EL (cell line): ENCODE data around the gene ARHGAP32.
"Not testable (repeated sequence)": the region's sequence is repeated elsewhere in the genome, so short reads cannot be mapped to it uniquely, and the experiment has no call there.

Experiments
- DNase-seq: peaks from one replicate; pipeline ENCODE4 v3.0.0-alpha.2; 2016

The ARHGAP32 gene

DNA sequence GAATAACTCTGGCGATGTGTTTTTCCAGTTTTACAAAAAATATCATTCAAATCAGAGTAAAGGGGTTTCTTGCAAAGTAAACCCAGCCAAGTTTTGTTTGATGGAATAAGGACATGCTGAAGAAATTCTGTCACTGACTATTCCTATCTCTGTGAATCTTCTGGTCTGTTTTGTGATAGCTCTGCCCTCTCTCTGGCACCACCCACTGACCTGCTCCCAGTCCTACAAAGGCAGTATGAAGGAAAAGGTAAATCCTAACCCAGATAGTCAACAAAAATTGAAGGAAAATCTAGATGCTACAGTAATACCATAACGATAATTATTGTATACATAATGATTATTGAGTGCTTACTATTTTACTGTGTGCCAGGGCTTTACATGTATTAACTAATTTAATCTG lies 173.1 kb downstream of the ARHGAP32 start:
- DNase-seq: no peak

DNA sequence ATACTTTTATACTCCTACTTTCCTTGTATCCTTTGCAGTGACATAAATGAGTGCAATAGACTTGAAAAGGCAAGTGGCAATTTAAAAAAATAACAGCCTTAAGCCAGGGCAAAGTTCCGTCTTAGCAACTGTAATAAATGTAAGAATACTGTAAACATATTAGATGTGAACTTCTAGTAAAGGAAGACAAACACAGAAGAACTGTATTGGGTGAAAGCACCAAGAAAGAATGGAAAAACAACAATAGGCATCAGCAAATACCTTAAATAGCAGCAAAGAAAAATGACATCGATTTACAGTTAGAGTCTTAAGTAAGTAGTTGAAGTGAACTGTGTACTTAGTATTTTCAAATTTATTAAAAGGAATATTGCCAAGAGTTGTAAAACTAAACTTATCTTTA lies 174.0 kb downstream of the ARHGAP32 start:
- no peak for DNase-seq

DNA sequence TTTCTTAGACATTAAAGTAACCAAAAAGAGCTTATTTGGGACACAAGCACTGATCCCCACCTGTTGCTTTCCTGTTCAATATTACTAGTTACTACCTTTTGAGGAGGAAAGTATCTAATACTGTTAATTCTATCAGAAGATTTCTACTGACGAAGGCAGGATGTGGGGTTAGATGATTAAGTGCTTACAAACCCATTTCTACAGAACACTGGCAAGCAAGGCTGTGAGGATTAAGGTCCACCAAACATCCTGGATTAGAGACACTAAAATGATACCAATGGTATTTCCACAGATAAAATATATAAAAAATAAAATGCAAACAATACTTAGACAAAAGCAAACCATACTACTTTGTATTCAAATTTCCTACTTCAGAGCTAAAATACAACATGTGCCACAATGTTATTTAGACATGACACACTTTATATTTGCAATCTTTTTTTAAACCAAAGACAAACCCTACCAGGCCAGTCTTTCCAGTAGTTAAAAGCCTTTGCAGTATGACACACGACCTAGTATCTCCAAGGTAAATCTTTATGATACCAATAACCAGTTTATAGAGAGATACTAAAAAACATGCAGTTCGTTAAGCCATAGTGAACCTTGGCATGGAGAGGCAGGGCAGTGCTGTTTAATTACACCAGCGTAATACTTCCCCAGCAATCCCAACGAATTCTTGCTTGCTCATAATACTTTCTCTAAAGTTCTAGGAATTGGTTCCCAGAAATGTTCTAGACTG lies 178.2 kb downstream of the ARHGAP32 start:
- no peak for DNase-seq

GRCh38 chr11:129012880-129013279 lies 179.2 kb downstream of the ARHGAP32 start:
- DNase-seq: no peak

DNA sequence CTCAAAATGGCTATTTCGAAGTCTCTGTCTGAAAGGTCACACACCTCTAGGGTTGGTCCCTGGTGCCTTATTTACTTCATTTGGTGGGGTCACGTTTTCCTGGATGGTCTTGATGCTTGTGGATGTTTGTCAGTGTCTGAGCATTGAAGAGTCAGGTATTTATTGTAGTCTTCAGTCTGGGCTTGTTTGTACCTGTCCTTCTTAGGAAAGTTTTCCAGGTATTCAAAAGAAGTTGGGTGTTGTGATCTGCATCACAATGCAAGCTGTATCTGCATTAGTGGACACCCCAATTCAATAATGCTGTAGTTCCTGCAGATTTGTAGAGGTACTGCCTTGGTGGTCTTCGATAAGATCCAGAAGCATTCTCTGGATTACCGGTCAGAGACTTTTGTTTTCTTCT lies 186.0 kb downstream of the ARHGAP32 start:
- no peak for DNase-seq

DNA sequence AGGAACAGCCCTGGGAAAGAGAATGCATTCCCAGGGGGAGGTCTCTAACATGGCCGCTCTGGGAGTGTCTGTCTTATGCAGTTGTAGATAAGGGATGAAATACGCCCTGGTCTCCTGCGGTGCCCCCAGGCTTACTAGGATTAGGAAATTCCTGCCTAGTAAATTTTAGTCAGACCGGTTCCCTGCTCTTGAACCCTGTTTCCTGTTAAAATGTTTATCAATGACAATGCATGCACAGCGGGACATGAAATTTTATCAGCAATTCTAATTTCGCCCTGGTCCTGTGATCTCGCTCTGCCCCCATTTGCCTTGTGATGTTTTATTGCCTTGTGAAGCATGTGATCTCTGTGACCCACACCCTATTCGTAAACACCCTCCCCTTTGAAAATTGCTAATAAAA lies 193.0 kb downstream of the ARHGAP32 start:
- not testable (repeated sequence) for DNase-seq

- no peak for DNase-seq
Observed at GRCh38 chr11:128988242-128988970, 203.7 kb downstream of the ARHGAP32 start.

DNA sequence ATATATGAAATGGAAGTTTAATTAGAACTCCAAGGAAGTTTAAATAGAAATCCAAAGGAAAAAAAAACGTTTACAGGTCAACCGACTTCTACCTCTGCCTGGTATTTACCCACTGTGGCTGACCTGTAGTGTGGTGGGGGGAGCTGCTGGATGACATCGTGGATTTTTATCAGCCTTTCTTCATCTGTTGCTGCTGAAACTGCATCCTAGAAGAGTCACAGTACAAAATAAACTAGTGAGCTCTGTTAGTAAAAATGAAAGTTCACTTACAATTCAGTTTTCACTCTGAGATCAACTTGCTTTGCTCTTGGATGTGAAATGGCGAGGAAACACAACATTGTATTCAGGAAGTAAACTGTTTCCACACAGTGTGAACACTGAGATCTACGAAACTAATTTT lies 206.2 kb downstream of the ARHGAP32 start:
- DNase-seq: no peak

DNA sequence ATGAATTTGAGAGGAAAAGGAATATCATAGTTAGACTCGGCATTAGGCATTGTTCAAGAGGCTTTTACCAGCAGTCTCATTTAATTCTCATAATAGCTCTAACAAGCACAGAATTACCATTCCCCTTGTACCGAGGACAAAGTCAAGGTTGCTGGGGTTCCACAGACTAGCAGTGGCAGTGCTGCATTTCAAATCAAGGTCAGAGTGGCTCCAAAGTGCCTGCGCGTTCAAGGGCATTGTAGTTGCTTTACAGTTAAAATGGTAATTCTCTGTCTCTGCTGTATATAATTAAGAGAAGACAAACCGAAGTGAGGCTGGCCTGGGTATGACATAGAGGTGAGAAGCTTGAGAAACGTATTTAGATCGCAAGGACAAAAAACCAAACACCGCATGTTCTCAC lies 209.1 kb downstream of the ARHGAP32 start:
- DNase-seq: no peak

DNA sequence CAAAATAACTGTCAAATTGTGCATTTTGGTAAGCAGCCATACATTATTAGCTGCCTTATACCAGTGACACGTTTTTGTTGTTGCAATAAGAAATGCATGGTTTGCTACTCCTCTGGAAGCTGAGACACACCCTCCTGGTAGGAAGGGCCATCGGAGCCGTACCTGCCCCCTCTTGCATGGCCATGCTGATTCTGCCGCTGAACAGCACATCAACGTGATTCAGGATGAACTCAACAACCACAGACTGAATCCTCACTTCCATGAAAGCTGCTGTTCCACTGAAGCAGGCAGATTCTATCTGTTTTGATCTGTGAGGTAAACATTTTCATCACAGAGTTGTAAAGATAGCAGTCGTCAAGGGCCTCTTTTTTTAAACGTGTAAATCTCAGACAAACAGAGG lies 210.9 kb downstream of the ARHGAP32 start:
- no peak for DNase-seq

DNA sequence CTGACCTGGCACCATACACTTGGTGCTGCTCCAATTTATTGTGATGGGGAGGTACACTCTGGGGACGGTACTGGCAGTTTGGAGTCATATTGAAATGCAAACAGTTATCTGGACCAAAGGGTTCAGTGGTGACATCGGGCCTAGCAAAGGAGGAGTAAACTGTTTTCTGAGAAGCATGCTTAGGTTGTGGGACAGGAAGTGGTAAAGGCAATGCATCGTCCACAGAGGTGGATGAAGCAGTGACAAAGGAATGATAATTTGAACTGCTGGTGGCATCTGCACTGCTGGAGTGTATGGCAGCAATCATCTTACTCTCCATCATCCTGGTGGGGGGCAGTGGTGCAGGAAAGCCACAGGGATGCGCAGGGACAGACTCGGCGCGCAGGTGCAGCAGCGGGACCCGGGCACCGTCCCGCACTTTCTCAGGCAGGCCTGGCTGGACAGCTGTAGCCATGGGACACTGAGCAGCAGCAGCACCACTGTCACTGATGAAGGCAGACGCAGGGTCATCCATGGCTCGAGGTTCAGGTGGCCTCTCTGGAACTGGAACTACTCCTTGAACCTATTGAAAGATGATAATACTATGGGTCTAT lies 221.4 kb downstream of the ARHGAP32 start:
- no peak for DNase-seq

DNA sequence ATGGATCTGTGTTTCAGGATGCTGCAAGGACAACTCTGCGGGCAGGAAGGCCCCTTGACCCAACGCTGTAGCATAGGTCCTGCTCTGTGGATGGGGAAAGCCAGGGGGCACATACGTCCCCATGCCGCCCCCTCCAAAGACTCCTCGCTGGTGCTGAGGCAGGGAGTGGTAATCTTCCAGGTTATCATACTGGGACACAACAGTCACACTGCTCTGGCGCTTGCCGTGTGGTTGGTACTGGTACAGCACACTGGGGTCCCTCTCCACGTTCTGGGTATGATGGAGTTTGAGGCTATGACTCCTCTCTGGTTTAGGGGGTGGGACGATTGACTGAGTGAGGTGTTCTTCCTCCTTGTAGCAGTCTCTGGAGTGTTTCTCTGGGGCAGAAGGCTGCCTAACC lies 223.2 kb downstream of the ARHGAP32 start:
- DNase-seq: no peak

DNA sequence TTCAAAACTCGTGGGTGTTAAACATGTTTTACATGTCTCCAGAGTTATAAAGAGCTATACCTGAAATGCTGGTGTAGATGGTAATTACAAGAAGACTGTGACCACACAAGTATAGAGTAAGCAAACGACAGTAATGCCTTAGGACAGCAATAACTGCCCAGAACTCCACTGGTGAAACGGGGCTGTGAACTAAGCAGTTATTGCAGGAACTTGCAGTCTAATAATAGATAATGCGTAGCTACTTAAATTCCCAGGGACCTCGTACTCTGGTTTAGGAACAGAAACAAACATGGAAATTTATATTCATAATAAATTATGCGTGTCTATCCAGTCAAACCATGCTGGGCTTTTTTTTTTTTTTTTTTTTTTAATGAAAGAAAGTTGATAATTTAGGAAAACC lies 224.5 kb downstream of the ARHGAP32 start:
- DNase-seq: no peak

GRCh38 chr11:128965485-128965884 lies 226.6 kb downstream of the ARHGAP32 start:
- no peak for DNase-seq

- DNase-seq: no peak
Observed at GRCh38 chr11:128964463-128964930, 227.6 kb downstream of the ARHGAP32 start.

DNA sequence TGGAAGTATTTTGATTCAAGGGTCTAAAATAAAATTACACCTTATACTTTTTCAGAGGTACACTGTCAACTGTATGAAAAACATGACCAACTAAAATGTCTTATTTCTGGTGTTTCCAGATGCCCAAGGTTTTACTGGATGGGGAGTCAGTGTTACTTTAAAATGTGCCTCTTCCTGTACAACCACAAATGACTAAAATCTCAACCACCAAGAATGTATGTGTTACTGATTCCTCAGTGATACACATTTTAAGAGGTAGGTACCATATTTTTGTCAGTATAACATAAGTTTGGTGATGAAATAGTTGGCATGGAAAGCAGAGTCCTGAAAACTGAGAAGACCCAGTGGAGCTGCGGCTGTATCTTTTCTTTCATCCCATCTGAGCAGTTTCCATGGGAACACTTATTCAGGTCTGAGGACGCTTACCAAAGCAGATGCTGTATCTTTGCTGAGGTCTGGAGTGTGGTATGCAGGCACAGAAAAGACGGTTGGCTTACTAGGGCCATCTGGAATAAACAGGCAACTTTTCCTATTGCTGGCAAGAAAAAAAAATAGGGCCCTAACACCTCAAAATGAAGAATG lies 228.3 kb downstream of the ARHGAP32 start:
- DNase-seq: no peak

GRCh38 chr11:128962896-128963295 lies 229.2 kb downstream of the ARHGAP32 start:
- DNase-seq: no peak

DNA sequence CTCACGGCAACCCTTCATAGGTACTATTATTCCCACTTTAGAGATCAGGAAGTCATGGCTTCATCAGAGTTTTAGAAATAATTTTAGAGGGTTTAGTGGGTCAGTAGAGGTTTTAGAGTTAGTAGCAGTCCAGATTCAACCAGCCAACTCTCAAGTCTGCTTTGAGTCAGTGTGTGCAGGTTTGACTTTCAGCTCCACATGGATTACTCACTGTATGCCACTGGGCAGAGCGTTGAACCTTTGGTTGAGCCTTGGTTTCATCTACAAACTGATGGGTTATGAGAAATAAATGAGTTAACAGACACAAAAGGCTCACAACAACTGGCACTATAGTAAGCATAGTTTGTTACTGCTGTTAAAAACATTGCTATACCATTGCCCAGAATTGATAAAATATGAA lies 230.5 kb downstream of the ARHGAP32 start:
- DNase-seq: no peak

DNA sequence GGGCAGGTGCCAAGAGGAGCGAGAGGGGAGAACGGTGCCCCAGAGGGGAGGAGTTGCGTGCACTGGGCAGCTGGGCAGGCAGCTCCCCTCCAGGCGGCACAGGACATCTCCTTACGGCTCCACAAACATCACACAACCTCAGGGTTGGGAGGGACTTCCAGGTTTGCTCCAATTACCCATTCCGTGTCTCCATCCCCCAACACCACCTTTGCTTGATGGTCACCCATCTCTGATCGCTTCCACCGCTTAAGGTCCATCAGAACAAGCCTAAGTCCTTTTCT lies 235.0 kb downstream of the ARHGAP32 start:
- no peak for DNase-seq

DNA sequence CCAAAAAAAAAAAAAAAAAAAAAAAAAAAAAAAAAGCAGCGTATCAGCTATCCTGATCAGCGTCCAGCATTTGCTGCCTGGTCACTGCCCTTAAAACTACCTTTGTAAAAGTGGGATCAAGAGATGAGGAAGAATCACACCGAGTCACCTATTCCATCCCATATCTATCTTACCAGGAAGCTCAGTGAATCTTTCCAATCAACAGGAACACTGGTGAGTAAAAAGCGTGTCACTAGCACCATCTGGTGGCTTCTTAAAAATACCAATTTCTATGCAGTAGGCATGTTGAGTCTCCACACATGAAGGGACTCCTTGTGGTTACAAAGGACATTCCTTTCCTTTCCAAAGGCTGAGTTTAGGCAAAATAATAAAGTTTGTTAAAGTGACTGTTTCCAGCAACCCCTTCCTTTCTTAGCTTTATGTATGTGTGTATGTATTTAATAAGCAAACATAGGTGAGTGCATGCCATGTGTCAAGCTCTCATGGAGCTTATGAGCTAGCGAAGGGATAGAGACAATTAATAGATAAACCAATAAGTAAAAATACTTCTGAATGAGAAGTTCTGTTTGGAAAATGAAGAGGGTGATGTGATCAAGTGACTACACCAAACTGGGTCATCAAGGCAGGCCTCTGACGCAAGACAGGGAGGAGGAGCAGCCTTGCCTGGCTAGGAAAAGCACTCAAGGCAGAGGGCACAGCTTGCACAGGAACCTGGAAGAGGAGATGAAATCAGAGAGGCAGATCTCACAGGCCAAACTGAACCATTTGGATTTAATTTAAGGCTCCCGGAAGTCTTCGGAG lies 235.5 kb downstream of the ARHGAP32 start:
- DNase-seq: peak; percentile 76

GRCh38 chr11:128955636-128956035 lies 236.5 kb downstream of the ARHGAP32 start:
- no peak for DNase-seq

GRCh38 chr11:128953151-128953550 lies 239.0 kb downstream of the ARHGAP32 start:
- DNase-seq: no peak

DNA sequence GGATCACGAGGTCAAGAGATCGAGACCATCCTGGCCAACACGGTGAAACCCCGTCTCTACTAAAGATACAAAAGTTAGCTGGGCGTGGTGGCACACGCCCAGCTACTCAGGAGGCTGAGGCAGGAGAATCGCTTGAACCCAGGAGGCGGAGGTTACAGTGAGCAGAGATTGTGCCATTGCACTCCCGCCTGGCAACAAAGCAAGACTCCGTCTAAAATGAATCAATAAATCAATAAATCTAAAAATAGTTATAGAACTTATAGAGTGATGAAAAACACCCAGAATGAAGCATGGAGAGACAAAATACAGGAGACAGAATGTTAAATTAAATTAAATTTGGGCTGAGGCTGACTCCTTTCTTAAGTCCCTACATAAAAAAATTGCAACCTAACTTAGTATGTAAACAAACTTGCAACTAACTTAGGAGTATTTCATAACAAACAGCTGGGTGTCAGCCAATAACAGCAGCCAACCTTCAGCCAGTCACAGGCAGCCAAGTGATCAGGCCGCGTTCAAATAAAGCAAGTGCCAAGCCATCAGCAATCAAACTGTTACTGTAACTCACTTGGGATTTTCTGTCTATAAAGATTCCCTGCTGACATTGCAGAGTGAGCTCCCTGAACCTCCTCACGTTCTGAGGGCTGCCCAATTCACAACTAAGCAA lies 242.2 kb downstream of the ARHGAP32 start:
- no peak for DNase-seq
